PC-3 (cell line): ENCODE results near the gene EPN1. TPM values are rescaled to one million over a fixed set of nuclear protein-coding genes. Genes with fewer than 3 reads are reported as not detected.

Source experiments
- ATAC-seq: fragments of 200-7000 bp; cut with Tn5 transposase; 2 replicates; pipeline ENCODE4 v1.9.1; 2020; ENCODE audit warnings: mild to moderate bottlenecking, moderate library complexity
- BruUV-seq: library from RNA; stranded (reverse); fragments of 400-500 nt; replicated peaks from 2 replicates; lab custom pipeline; 2021; lab: Mats Ljungman, UMichigan
- CTCF ChIA-PET: fragments of 300-600 bp; sonication (Branson Sonifier 250); formaldehyde crosslinking; loops from one replicate; lab custom pipeline; 2022; ENCODE audit warnings: antibody characterized with exemption; lab: Charles Lee
- POLR2A ChIA-PET: fragments of 300-600 bp; sonication (Branson Sonifier 250); formaldehyde crosslinking; loops from one replicate; lab custom pipeline; 2022; ENCODE audit warnings: antibody characterized with exemption; ENCODE audit not compliant: unreplicated experiment; lab: Charles Lee
- DNase-seq: peaks from one replicate; pipeline ENCODE4 v3.0.0-alpha.2; 2015
- H2AFZ ChIP-seq: fragments of 300-600 bp; sonication (generic); 2 replicates; pipeline ENCODE4 v1.6.0; 2016; ENCODE audit warnings: antibody characterized with exemption, low read length
- H3F3A ChIP-seq: fragments of 300-600 bp; sonication (generic); one replicate; pipeline ENCODE4 v1.6.0; 2017; ENCODE audit warnings: antibody characterized with exemption, low read length, control low read depth, mild to moderate bottlenecking; ENCODE audit not compliant: unreplicated experiment
- H3K27ac ChIP-seq: fragments of 300-600 bp; sonication (generic); 2 replicates; pipeline ENCODE4 v1.5.1; 2016; ENCODE audit warnings: mild to moderate bottlenecking, low read length
- H3K27me3 ChIP-seq: fragments of 300-600 bp; sonication (generic); 2 replicates; pipeline ENCODE4 v1.6.1; 2016; ENCODE audit warnings: low read length, mixed read lengths
- H3K36me3 ChIP-seq: fragments of 300-600 bp; sonication (generic); 2 replicates; pipeline ENCODE4 v1.6.1; 2016; ENCODE audit warnings: low read depth, mixed run types, low read length, mixed read lengths
- H3K4me1 ChIP-seq: fragments of 300-600 bp; sonication (generic); 2 replicates; pipeline ENCODE4 v1.5.1; 2016; ENCODE audit warnings: low read length; ENCODE audit not compliant: insufficient read depth
- H3K4me2 ChIP-seq: fragments of 300-600 bp; sonication (generic); 2 replicates; pipeline ENCODE4 v1.6.0; 2016; ENCODE audit warnings: low read length
- H3K4me3 ChIP-seq: fragments of 300-600 bp; sonication (generic); 2 replicates; pipeline ENCODE4 v1.5.1; 2016; ENCODE audit warnings: mild to moderate bottlenecking, low read length, mixed read lengths
- H3K79me2 ChIP-seq: fragments of 300-600 bp; sonication (generic); 2 replicates; pipeline ENCODE4 v1.6.1; 2017; ENCODE audit warnings: low read length, mixed read lengths
- H3K9ac ChIP-seq: fragments of 300-600 bp; sonication (generic); 2 replicates; pipeline ENCODE4 v1.6.0; 2016; ENCODE audit warnings: mild to moderate bottlenecking, low read length
- H3K9me2 ChIP-seq: fragments of 300-600 bp; sonication (generic); replicated peaks from 2 replicates; pipeline ENCODE4 v1.6.1; 2016; ENCODE audit warnings: mixed run types, low read length, mixed read lengths
- H3K9me3 ChIP-seq: fragments of 300-600 bp; sonication (generic); 2 replicates; pipeline ENCODE4 v1.6.1; 2016; ENCODE audit warnings: low read length, mixed read lengths
- H4K20me1 ChIP-seq: fragments of 300-600 bp; sonication (generic); 2 replicates; pipeline ENCODE4 v1.6.1; 2016; ENCODE audit warnings: low read length, mixed read lengths
- CTCF ChIP-seq: fragments of 300-600 bp; sonication (generic); conservative IDR thresholded peaks from 2 replicates; pipeline ENCODE4 v1.5.1; 2017; ENCODE audit warnings: antibody characterized with exemption, low read depth, mild to moderate bottlenecking, low read length
- EZH2 ChIP-seq: fragments of 300-600 bp; sonication (generic); IDR thresholded peaks from one replicate; pipeline ENCODE4 v1.6.1; 2017; ENCODE audit warnings: antibody characterized with exemption, mild to moderate bottlenecking, low read length; ENCODE audit not compliant: unreplicated experiment
- EZH2phosphoT487 ChIP-seq: fragments of 300-600 bp; sonication (generic); IDR thresholded peaks from 2 replicates; pipeline ENCODE4 v1.6.1; 2018; ENCODE audit warnings: mild to moderate bottlenecking, antibody characterized with exemption, low read length, borderline replicate concordance
- intact Hi-C: fragments of 100-400 bp; cut with micrococcal nuclease; formaldehyde crosslinking; loops from 2 replicates; pipeline ENCODE4 v1.9.0; 2023
- total RNA-seq: library from RNA; depleted of rRNA; stranded (reverse); fragments of >200 nt; gene quantifications from 2 replicates; pipeline ENCODE4 v1.2.3, GENCODE V29; 2014

The EPN1 gene
- total RNA-seq, 1 experiment from 2014 or later: 203 TPM

- no peak overlapping the region for H3K27ac ChIP-seq
- H3K36me3 ChIP-seq: peaks cover 17% of the 10 kb centered on the region; the same call in 1 of the 2 replicates
- ATAC-seq (no peak), DNase-seq (no peak)
- ChIA-PET POLR2A (no interaction called here), CTCF (no interaction called here)
- H4K20me1 ChIP-seq: no peaks in the 10 kb centered on the region
- no TSS peak for BruUV-seq
- no peaks in the 10 kb centered on the region for H3K9me3 ChIP-seq
- H3K4me3 ChIP-seq: no peak overlapping the region
- H3K4me2 ChIP-seq: no peak overlapping the region
- H3K27me3 ChIP-seq: no peaks in the 10 kb centered on the region
- no peaks in the 10 kb centered on the region for H3K79me2 ChIP-seq
- no peaks in the 10 kb centered on the region for H3F3A ChIP-seq
- intact Hi-C loops: no loop called here
- no peak overlapping the region for H2AFZ ChIP-seq
- TF ChIP-seq EZH2phosphoT487 (no peak), EZH2 (no peak), CTCF (no peak)
- no peaks in the 10 kb centered on the region for H3K4me1 ChIP-seq
- no peak overlapping the region for H3K9ac ChIP-seq
- no peaks in the 10 kb centered on the region for H3K9me2 ChIP-seq
Measured at GRCh38 chr19:55705972-55706371, 30.9 kb downstream of the EPN1 start.

DNA sequence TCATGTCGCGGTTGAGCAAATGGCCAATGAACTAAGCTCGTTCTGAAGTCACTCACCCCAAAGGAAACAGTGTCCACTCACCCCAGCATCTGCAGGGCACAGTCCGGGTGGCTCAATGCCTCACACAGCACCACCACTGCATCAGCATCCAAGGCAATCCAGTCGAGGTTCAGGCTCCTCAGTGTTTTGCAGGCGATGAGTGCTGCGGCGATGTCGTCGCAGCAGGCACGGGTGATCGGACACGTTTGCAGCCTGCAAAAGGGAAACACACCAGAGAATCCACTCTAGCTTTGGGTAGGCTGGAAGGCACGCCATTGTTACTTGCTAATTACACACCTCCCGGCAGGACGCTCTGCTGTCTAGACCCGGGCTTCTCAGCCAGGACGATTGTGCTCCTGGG, 36.7 kb downstream of the EPN1 start:
- Histone ChIP-seq H3F3A (no peaks in the 10 kb centered on the region), H2AFZ (no peak overlapping the region), H3K36me3 (no peaks in the 10 kb centered on the region), H3K9me3 (no peaks in the 10 kb centered on the region), H3K9me2 (no peaks in the 10 kb centered on the region), H3K79me2 (no peaks in the 10 kb centered on the region), H3K9ac (no peak overlapping the region), H3K27me3 (peaks cover 27% of the 10 kb centered on the region), H3K4me1 (no peaks in the 10 kb centered on the region), H3K4me2 (no peak overlapping the region), H3K27ac (no peak overlapping the region), H4K20me1 (no peaks in the 10 kb centered on the region), H3K4me3 (no peak overlapping the region)
- intact Hi-C loops: no loop called here
- no peak for DNase-seq
- no TSS peak for BruUV-seq
- POLR2A ChIA-PET: no interaction called here
- ATAC-seq: no peak
- CTCF ChIA-PET: no interaction called here
- TF ChIP-seq CTCF (no peak), EZH2 (no peak), EZH2phosphoT487 (no peak)

GRCh38 chr19:55712804-55713631, 38.0 kb downstream of the EPN1 start:
- H3K4me3 ChIP-seq: no peak overlapping the region
- POLR2A ChIA-PET: no interaction called here
- H3K9ac ChIP-seq: no peak overlapping the region
- no peaks in the 10 kb centered on the region for H3F3A ChIP-seq
- CTCF ChIA-PET: no interaction called here
- no peaks in the 10 kb centered on the region for H4K20me1 ChIP-seq
- ATAC-seq: no peak
- H2AFZ ChIP-seq: no peak overlapping the region
- TF ChIP-seq EZH2: no peak
- TF ChIP-seq CTCF: no peak
- no peak for TF ChIP-seq EZH2phosphoT487
- no TSS peak for BruUV-seq
- H3K4me2 ChIP-seq: no peak overlapping the region
- H3K4me1 ChIP-seq: no peaks in the 10 kb centered on the region
- no peaks in the 10 kb centered on the region for H3K9me3 ChIP-seq
- H3K79me2 ChIP-seq: no peaks in the 10 kb centered on the region
- H3K9me2 ChIP-seq: no peaks in the 10 kb centered on the region
- H3K27ac ChIP-seq: no peak overlapping the region
- H3K27me3 ChIP-seq: peaks cover 40% of the 10 kb centered on the region
- DNase-seq: no peak
- no peaks in the 10 kb centered on the region for H3K36me3 ChIP-seq
- intact Hi-C loops: no loop called here
